PC-3 (cell line): ENCODE measurements around the gene NAV1. TPM values are rescaled to one million over a fixed set of nuclear protein-coding genes. Genes with fewer than 3 reads are reported as not detected.

Experiments
- ATAC-seq: fragments of 200-7000 bp; cut with Tn5 transposase; 2 replicates; pipeline ENCODE4 v1.9.1; 2020; ENCODE audit warnings: mild to moderate bottlenecking, moderate library complexity
- BruUV-seq: library from RNA; stranded (reverse); fragments of 400-500 nt; replicated peaks from 2 replicates; lab custom pipeline; 2021; lab: Mats Ljungman, UMichigan
- CTCF ChIA-PET: fragments of 300-600 bp; sonication (Branson Sonifier 250); formaldehyde crosslinking; loops from one replicate; lab custom pipeline; 2022; ENCODE audit warnings: antibody characterized with exemption; lab: Charles Lee
- POLR2A ChIA-PET: fragments of 300-600 bp; sonication (Branson Sonifier 250); formaldehyde crosslinking; loops from one replicate; lab custom pipeline; 2022; ENCODE audit warnings: antibody characterized with exemption; ENCODE audit not compliant: unreplicated experiment; lab: Charles Lee
- DNase-seq: peaks from one replicate; pipeline ENCODE4 v3.0.0-alpha.2; 2015
- H2AFZ ChIP-seq: fragments of 300-600 bp; sonication (generic); 2 replicates; pipeline ENCODE4 v1.6.0; 2016; ENCODE audit warnings: antibody characterized with exemption, low read length
- H3F3A ChIP-seq: fragments of 300-600 bp; sonication (generic); one replicate; pipeline ENCODE4 v1.6.0; 2017; ENCODE audit warnings: antibody characterized with exemption, low read length, control low read depth, mild to moderate bottlenecking; ENCODE audit not compliant: unreplicated experiment
- H3K27ac ChIP-seq: fragments of 300-600 bp; sonication (generic); 2 replicates; pipeline ENCODE4 v1.5.1; 2016; ENCODE audit warnings: mild to moderate bottlenecking, low read length
- H3K27me3 ChIP-seq: fragments of 300-600 bp; sonication (generic); 2 replicates; pipeline ENCODE4 v1.6.1; 2016; ENCODE audit warnings: low read length, mixed read lengths
- H3K36me3 ChIP-seq: fragments of 300-600 bp; sonication (generic); 2 replicates; pipeline ENCODE4 v1.6.1; 2016; ENCODE audit warnings: low read depth, mixed run types, low read length, mixed read lengths
- H3K4me1 ChIP-seq: fragments of 300-600 bp; sonication (generic); 2 replicates; pipeline ENCODE4 v1.5.1; 2016; ENCODE audit warnings: low read length; ENCODE audit not compliant: insufficient read depth
- H3K4me2 ChIP-seq: fragments of 300-600 bp; sonication (generic); 2 replicates; pipeline ENCODE4 v1.6.0; 2016; ENCODE audit warnings: low read length
- H3K4me3 ChIP-seq: fragments of 300-600 bp; sonication (generic); 2 replicates; pipeline ENCODE4 v1.5.1; 2016; ENCODE audit warnings: mild to moderate bottlenecking, low read length, mixed read lengths
- H3K79me2 ChIP-seq: fragments of 300-600 bp; sonication (generic); 2 replicates; pipeline ENCODE4 v1.6.1; 2017; ENCODE audit warnings: low read length, mixed read lengths
- H3K9ac ChIP-seq: fragments of 300-600 bp; sonication (generic); 2 replicates; pipeline ENCODE4 v1.6.0; 2016; ENCODE audit warnings: mild to moderate bottlenecking, low read length
- H3K9me2 ChIP-seq: fragments of 300-600 bp; sonication (generic); replicated peaks from 2 replicates; pipeline ENCODE4 v1.6.1; 2016; ENCODE audit warnings: mixed run types, low read length, mixed read lengths
- H3K9me3 ChIP-seq: fragments of 300-600 bp; sonication (generic); 2 replicates; pipeline ENCODE4 v1.6.1; 2016; ENCODE audit warnings: low read length, mixed read lengths
- H4K20me1 ChIP-seq: fragments of 300-600 bp; sonication (generic); 2 replicates; pipeline ENCODE4 v1.6.1; 2016; ENCODE audit warnings: low read length, mixed read lengths
- EZH2 ChIP-seq: fragments of 300-600 bp; sonication (generic); IDR thresholded peaks from one replicate; pipeline ENCODE4 v1.6.1; 2017; ENCODE audit warnings: antibody characterized with exemption, mild to moderate bottlenecking, low read length; ENCODE audit not compliant: unreplicated experiment
- EZH2phosphoT487 ChIP-seq: fragments of 300-600 bp; sonication (generic); IDR thresholded peaks from 2 replicates; pipeline ENCODE4 v1.6.1; 2018; ENCODE audit warnings: mild to moderate bottlenecking, antibody characterized with exemption, low read length, borderline replicate concordance
- intact Hi-C: fragments of 100-400 bp; cut with micrococcal nuclease; formaldehyde crosslinking; loops from 2 replicates; pipeline ENCODE4 v1.9.0; 2023
- total RNA-seq: library from RNA; depleted of rRNA; stranded (reverse); fragments of >200 nt; gene quantifications from 2 replicates; pipeline ENCODE4 v1.2.3, GENCODE V29; 2014
- TF ChIP-seq, protein P1 (sequence below): fragments of 300-600 bp; sonication (generic); conservative IDR thresholded peaks from 2 replicates; pipeline ENCODE4 v1.5.1; 2017; ENCODE audit warnings: antibody characterized with exemption, low read depth, mild to moderate bottlenecking, low read length

The NAV1 gene
- total RNA-seq, 1 experiment from 2014 or later, result 2.6 TPM

DNA sequence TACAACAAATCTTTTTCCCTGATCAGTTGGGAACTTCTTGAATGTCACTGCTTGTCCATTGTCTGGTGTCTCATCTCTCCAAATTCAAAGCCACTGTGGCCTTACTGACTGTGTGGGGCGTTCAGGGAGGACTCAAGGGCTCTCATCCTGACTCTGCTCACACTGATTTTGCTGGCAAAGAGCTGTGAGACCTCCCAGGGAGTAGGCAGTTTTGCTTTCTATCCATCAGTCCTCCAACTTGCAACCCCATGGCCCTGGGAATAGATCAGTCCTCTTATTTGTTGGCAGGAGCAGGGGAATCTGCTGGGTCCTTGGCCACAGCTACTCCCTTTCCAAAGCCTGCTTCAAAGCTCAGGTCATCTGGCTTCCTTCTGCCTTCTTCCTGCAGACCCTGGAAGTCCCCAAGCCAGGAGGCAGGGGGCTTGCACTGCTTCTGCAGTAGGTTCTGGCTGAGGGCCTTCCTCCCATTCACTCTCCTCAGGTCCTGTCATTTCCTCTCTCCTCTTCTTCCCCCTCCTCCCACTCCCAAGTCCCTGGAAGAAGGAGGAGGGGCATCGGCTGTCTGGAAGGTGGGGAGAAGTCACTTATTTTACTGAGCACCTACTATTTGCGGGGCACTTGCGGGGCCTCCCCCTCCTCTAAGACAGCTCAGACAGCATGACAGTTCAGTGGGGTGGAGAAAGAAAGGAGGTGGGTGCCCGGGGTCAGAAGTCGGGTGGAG, 876 bp upstream of the NAV1 start:
- no peaks in the 10 kb centered on the region for H3F3A ChIP-seq
- BruUV-seq, result no TSS peak
- no peaks in the 10 kb centered on the region for H3K9me2 ChIP-seq
- no peak overlapping the region for H3K27ac ChIP-seq
- H4K20me1 ChIP-seq, result no peaks in the 10 kb centered on the region
- H3K4me3 ChIP-seq, result peak overlapping the region; percentile 79
- ChIA-PET POLR2A (no interaction called here), CTCF (no interaction called here)
- H3K4me1 ChIP-seq, result peaks cover 31% of the 10 kb centered on the region
- H3K9me3 ChIP-seq, result no peaks in the 10 kb centered on the region
- no peaks in the 10 kb centered on the region for H3K36me3 ChIP-seq
- H3K4me2 ChIP-seq, result peak overlapping the region; percentile 90
- no peak for ATAC-seq
- TF ChIP-seq EZH2, result no peak
- TF ChIP-seq, protein P1, sequence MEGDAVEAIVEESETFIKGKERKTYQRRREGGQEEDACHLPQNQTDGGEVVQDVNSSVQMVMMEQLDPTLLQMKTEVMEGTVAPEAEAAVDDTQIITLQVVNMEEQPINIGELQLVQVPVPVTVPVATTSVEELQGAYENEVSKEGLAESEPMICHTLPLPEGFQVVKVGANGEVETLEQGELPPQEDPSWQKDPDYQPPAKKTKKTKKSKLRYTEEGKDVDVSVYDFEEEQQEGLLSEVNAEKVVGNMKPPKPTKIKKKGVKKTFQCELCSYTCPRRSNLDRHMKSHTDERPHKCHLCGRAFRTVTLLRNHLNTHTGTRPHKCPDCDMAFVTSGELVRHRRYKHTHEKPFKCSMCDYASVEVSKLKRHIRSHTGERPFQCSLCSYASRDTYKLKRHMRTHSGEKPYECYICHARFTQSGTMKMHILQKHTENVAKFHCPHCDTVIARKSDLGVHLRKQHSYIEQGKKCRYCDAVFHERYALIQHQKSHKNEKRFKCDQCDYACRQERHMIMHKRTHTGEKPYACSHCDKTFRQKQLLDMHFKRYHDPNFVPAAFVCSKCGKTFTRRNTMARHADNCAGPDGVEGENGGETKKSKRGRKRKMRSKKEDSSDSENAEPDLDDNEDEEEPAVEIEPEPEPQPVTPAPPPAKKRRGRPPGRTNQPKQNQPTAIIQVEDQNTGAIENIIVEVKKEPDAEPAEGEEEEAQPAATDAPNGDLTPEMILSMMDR, result no peak
- TF ChIP-seq EZH2phosphoT487, result no peak
- peak overlapping the region; percentile 32; the same call in 1 of the 2 replicates for H3K9ac ChIP-seq
- peak overlapping the region; percentile 94 for H2AFZ ChIP-seq
- intact Hi-C loops, result no loop called here
- DNase-seq, result peak; percentile 35
- no peaks in the 10 kb centered on the region for H3K79me2 ChIP-seq
- no peaks in the 10 kb centered on the region for H3K27me3 ChIP-seq

DNA sequence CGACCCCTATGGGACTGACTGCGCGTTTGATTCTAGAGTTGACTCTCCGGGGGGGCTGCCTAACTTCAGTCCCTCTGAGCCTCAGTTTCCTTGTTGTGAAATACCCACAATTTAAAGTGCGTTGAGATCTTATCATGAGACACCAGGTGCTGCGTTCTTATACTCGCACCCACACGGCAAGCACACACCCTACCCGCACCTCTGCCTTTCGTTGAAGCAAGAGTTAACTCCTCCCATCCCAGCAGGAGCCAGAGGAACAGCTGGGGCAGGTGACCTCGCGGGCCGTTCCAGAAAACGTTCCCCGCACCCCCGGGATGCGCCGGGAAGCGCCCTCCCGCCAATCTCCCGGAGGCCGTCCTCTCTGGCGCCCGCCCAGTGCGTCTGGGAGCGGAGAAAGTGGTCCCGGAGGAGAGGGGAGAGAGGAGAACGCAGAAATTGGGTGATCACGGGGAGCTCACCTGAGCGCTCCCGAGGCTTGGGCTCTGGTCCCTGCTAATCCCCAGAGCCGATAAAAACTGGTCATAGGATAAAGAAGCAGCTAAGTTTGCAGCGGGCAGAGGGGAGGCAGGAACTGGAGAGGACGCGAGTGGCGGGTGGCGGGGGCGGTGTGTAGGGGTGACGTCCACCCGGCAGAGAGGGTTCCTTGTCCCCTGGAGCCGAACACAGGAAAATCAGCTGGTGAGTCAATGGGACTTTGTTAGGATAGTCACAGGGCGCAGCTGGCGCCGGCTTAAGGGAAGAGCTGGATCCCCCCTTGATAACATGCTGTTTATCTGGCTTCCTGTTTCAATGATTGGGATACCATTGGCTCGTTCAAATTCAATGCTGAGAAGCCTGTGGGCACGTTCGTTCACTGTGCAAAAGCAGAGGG, 869 bp downstream of the NAV1 start:
- DNase-seq, result peak; percentile 33
- peak overlapping the region; percentile 79 for H3K4me3 ChIP-seq
- no peaks in the 10 kb centered on the region for H4K20me1 ChIP-seq
- no peaks in the 10 kb centered on the region for H3K79me2 ChIP-seq
- no peaks in the 10 kb centered on the region for H3K36me3 ChIP-seq
- H3K4me2 ChIP-seq, result peak overlapping the region; percentile 90
- BruUV-seq, result TSS peak; percentile 38
- intact Hi-C loops, result no loop called here
- peak overlapping the region; percentile 94 for H2AFZ ChIP-seq
- H3K27ac ChIP-seq, result no peak overlapping the region
- peaks cover 31% of the 10 kb centered on the region for H3K4me1 ChIP-seq
- ChIA-PET CTCF (interaction anchor here (0.8 to 0.9 kb wide), 2 partner anchors 20 to 136 kb away, joined by 3 read pairs; no protein-coding TSS in a partner anchor), POLR2A (interaction anchor here (0.6 kb wide), 1 partner anchor 502 kb away, joined by 3 read pairs; no protein-coding TSS in a partner anchor)
- H3F3A ChIP-seq, result no peaks in the 10 kb centered on the region
- no peaks in the 10 kb centered on the region for H3K27me3 ChIP-seq
- ATAC-seq, result peak; percentile 32
- peak overlapping the region; percentile 32; the same call in 1 of the 2 replicates for H3K9ac ChIP-seq
- H3K9me2 ChIP-seq, result no peaks in the 10 kb centered on the region
- TF ChIP-seq EZH2 (no peak), EZH2phosphoT487 (no peak)
- TF ChIP-seq, protein P1, result no peak
- no peaks in the 10 kb centered on the region for H3K9me3 ChIP-seq
